Fibroblast of the aortic adventitia (primary cell): ENCODE measurements around the gene LDAF1. TPM values are rescaled to one million over a fixed set of nuclear protein-coding genes. Genes with fewer than 3 reads are reported as not detected.

Source experiments
- DNase-seq: peaks from one replicate; pipeline ENCODE4 v3.0.0-alpha.2; 2010; ENCODE audit warnings: low read depth
- H3K4me3 ChIP-seq: 2 replicates; pipeline ENCODE4 v1.5.1; 2011; ENCODE audit warnings: low read depth, mild to moderate bottlenecking, control low read depth, low read length, moderate library complexity
- CTCF ChIP-seq: IDR thresholded peaks from 2 replicates; pipeline ENCODE4 v1.5.1; 2011; ENCODE audit warnings: mild to moderate bottlenecking, low read length, control low read depth, inconsistent platforms; ENCODE audit not compliant: insufficient read depth
- total RNA-seq: library from RNA; depleted of rRNA; stranded (reverse); fragments of >200 nt; gene quantifications from 2 replicates; pipeline ENCODE4 v1.2.3, GENCODE V29; 2012; ENCODE audit warnings: low replicate concordance

The LDAF1 gene
- total RNA-seq, 1 donor: 73.6 TPM

- H3K4me3 ChIP-seq: no peak overlapping the region
- peak; percentile 94 for DNase-seq
- TF ChIP-seq CTCF: peak; percentile 69
Observed at GRCh38 chr16:21156767-21157467, 1.6 kb upstream of the LDAF1 start.

GRCh38 chr16:21157632-21158031 lies 842 bp upstream of the LDAF1 start:
- DNase-seq: no peak
- no peak overlapping the region for H3K4me3 ChIP-seq
- no peak for TF ChIP-seq CTCF

- DNase-seq: no peak
- TF ChIP-seq CTCF: no peak
- peak overlapping the region; percentile 79 for H3K4me3 ChIP-seq
Observed at GRCh38 chr16:21159281-21159951, 942 bp downstream of the LDAF1 start.

- DNase-seq: no peak
- TF ChIP-seq CTCF: no peak
- no peak overlapping the region for H3K4me3 ChIP-seq
Observed at GRCh38 chr16:21160276-21160675, 1.8 kb downstream of the LDAF1 start.

- DNase-seq: peak; percentile 55
Observed at GRCh38 chr16:21161211-21161610, 2.7 kb downstream of the LDAF1 start.

GRCh38 chr16:21162661-21163151 lies 4.2 kb downstream of the LDAF1 start:
- no peak for TF ChIP-seq CTCF
- peak; percentile 67 for DNase-seq

More at GRCh38 chr16:21161211-21161610, 2.7 kb downstream of the LDAF1 start:
- H3K4me3 ChIP-seq: no peak overlapping the region
- TF ChIP-seq CTCF: no peak

GRCh38 chr16:21163576-21163975 lies 5.1 kb downstream of the LDAF1 start:
- H3K4me3 ChIP-seq: no peak overlapping the region
- no peak for TF ChIP-seq CTCF
- DNase-seq: no peak

More at GRCh38 chr16:21162661-21163151, 4.2 kb downstream of the LDAF1 start:
- no peak overlapping the region for H3K4me3 ChIP-seq
